ENCODE measurements around the gene LPP. TPM values are rescaled to one million over a fixed set of nuclear protein-coding genes. Genes with fewer than 3 reads are reported as not detected.

Gene LPP
- polyA plus RNA-seq, 3 donors = 14.1 to 23.2 (median 15.3) TPM

DNA sequence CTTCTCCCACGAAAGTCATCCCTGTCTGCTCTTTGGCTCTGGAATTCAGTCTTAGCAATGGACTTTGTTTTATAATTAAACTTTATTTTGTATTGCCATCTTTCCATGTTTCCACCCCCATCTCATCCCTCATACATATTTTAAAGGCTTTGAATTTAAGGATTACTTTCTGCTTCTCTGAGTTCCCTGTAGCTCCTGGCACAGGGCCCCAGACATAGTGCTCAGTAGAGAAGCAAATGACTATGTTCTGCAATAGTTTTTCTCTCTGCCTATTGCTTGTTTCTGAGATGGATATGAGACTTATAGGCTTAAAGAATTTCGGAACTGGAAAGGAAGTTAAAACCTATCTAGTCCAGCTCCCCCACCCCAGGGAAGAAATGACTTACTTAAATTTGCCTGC is 197.0 kb downstream of the LPP start:
- intact Hi-C loops (cut with micrococcal nuclease) = no loop called here
- no peak overlapping the region for H2AFZ ChIP-seq (ENCODE audit: insufficient read depth, low read depth, low read length, poor library complexity, severe bottlenecking)
- no peak overlapping the region for H3K27ac ChIP-seq (ENCODE audit: low read depth in 1 of 2, low read length in 2 of 2)
- H3K9me3 Mint-ChIP-seq = peaks cover 0 to 2% (median 0%) of the 10 kb centered on the region in 7 donors
- DNase-seq = no peak
- H3K4me1 ChIP-seq (ENCODE audit: control insufficient read depth in 1 of 2, insufficient read depth in 2 of 2, low read length in 2 of 2) = peaks cover 24 to 31% of the 10 kb centered on the region in 2 donors
- H3K27ac Mint-ChIP-seq = no peak overlapping the region
- H3K9me3 ChIP-seq (replicated peaks in 1 of 2; ENCODE audit: control insufficient read depth in 1 of 2, insufficient read depth in 1 of 2, low read length in 2 of 2) = no peaks in the 10 kb centered on the region
- no peaks in the 10 kb centered on the region for H3K79me2 ChIP-seq (ENCODE audit: insufficient read depth, low read length)
- H3K4me3 Mint-ChIP-seq = no peak overlapping the region
- TF ChIP-seq, protein P1, sequence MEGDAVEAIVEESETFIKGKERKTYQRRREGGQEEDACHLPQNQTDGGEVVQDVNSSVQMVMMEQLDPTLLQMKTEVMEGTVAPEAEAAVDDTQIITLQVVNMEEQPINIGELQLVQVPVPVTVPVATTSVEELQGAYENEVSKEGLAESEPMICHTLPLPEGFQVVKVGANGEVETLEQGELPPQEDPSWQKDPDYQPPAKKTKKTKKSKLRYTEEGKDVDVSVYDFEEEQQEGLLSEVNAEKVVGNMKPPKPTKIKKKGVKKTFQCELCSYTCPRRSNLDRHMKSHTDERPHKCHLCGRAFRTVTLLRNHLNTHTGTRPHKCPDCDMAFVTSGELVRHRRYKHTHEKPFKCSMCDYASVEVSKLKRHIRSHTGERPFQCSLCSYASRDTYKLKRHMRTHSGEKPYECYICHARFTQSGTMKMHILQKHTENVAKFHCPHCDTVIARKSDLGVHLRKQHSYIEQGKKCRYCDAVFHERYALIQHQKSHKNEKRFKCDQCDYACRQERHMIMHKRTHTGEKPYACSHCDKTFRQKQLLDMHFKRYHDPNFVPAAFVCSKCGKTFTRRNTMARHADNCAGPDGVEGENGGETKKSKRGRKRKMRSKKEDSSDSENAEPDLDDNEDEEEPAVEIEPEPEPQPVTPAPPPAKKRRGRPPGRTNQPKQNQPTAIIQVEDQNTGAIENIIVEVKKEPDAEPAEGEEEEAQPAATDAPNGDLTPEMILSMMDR (IDR thresholded peaks at IDR 0.05) = no peak
- no peak overlapping the region for H3K4me2 ChIP-seq (replicated peaks; ENCODE audit: extremely low read depth, low read length, poor library complexity, severe bottlenecking)
- H3K36me3 Mint-ChIP-seq = peaks cover 14 to 27% of the 10 kb centered on the region in 2 donors
- no peaks in the 10 kb centered on the region for H3K27me3 ChIP-seq (ENCODE audit: control insufficient read depth in 2 of 2, insufficient read depth in 2 of 2, low read length in 2 of 2)
- no peak overlapping the region for H3K9ac ChIP-seq (ENCODE audit: insufficient read depth, low read length, poor library complexity, severe bottlenecking)
- no peak overlapping the region for H3K4me3 ChIP-seq (replicated peaks in 1 of 3; ENCODE audit: low read depth in 2 of 3, low read length in 3 of 3)
- peaks cover 48% of the 10 kb centered on the region for H3K4me1 Mint-ChIP-seq
- no peaks in the 10 kb centered on the region for H3K27me3 Mint-ChIP-seq (ENCODE audit: low read depth in 3 of 3)
- H3K36me3 ChIP-seq (replicated peaks in 1 of 2; ENCODE audit: control insufficient read depth in 1 of 2, insufficient read depth in 2 of 2, low read length in 2 of 2) = no peaks in the 10 kb centered on the region
- no CpG with 5 or more reads among the region's 2 CpGs for WGBS (ENCODE audit: insufficient coverage)
- H4K20me1 ChIP-seq (ENCODE audit: insufficient read depth, low read length) = no peaks in the 10 kb centered on the region

DNA sequence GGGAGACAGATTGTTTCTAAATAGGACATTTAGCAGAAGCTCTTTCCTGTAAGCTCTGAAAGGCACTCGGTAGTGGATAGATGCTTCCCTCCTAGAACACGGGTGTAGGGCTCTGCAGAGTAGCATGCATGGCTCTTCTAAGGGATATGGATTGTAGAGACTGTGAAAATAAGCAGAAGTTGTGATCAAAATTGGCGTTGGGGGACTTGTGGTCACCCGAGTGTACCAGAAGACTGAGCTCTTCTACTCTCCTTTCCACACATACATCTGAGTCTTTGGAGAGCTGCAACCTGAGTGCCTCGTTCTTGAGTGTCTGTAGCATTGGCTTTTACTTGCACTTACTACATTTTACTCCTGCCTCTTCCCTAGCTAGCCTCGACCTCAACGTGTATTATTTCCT is 197.7 kb downstream of the LPP start:
- WGBS (ENCODE audit: insufficient coverage) = 48% methylated on average over 3 of the region's 7 CpGs
- TF ChIP-seq, protein P1 (IDR thresholded peaks at IDR 0.05) = no peak
- H3K79me2 ChIP-seq (ENCODE audit: insufficient read depth, low read length) = no peaks in the 10 kb centered on the region
- no peaks in the 10 kb centered on the region for H4K20me1 ChIP-seq (ENCODE audit: insufficient read depth, low read length)
- H3K36me3 ChIP-seq (replicated peaks in 1 of 2; ENCODE audit: control insufficient read depth in 1 of 2, insufficient read depth in 2 of 2, low read length in 2 of 2) = no peaks in the 10 kb centered on the region
- H3K27me3 Mint-ChIP-seq (ENCODE audit: low read depth in 3 of 3) = no peaks in the 10 kb centered on the region
- H3K4me2 ChIP-seq (replicated peaks; ENCODE audit: extremely low read depth, low read length, poor library complexity, severe bottlenecking) = no peak overlapping the region
- peak overlapping the region in 1 of 7 donors; percentile 21 for H3K27ac Mint-ChIP-seq
- peaks cover 14 to 28% of the 10 kb centered on the region in 2 donors for H3K36me3 Mint-ChIP-seq
- no peak overlapping the region for H3K4me3 Mint-ChIP-seq
- peaks cover 24 to 31% of the 10 kb centered on the region in 2 donors for H3K4me1 ChIP-seq (ENCODE audit: control insufficient read depth in 1 of 2, insufficient read depth in 2 of 2, low read length in 2 of 2)
- no peak overlapping the region for H3K27ac ChIP-seq (ENCODE audit: low read depth in 1 of 2, low read length in 2 of 2)
- H3K9me3 Mint-ChIP-seq = peaks cover 0 to 2% (median 0%) of the 10 kb centered on the region in 7 donors
- no peak overlapping the region for H3K9ac ChIP-seq (ENCODE audit: insufficient read depth, low read length, poor library complexity, severe bottlenecking)
- H2AFZ ChIP-seq (ENCODE audit: insufficient read depth, low read depth, low read length, poor library complexity, severe bottlenecking) = no peak overlapping the region
- peaks cover 48% of the 10 kb centered on the region for H3K4me1 Mint-ChIP-seq
- no peaks in the 10 kb centered on the region for H3K27me3 ChIP-seq (ENCODE audit: control insufficient read depth in 2 of 2, insufficient read depth in 2 of 2, low read length in 2 of 2)
- no peaks in the 10 kb centered on the region for H3K9me3 ChIP-seq (replicated peaks in 1 of 2; ENCODE audit: control insufficient read depth in 1 of 2, insufficient read depth in 1 of 2, low read length in 2 of 2)
- intact Hi-C loops (cut with micrococcal nuclease) = no loop called here
- no peak overlapping the region for H3K4me3 ChIP-seq (replicated peaks in 1 of 3; ENCODE audit: low read depth in 2 of 3, low read length in 3 of 3)
- no peak for DNase-seq

Data from CD14-positive monocyte (primary cell).